Fibroblast of mammary gland (primary cell): ENCODE measurements around the gene ERC1.

ENCODE experiments used
- DNase-seq: peaks from one replicate; pipeline ENCODE4 v3.0.0-alpha.2; 2010; ENCODE audit warnings: low read depth
- H3K4me3 ChIP-seq: 2 replicates; pipeline ENCODE4 v1.5.1; 2011; ENCODE audit warnings: low read depth, mild to moderate bottlenecking, low read length, moderate library complexity; ENCODE audit not compliant: control insufficient read depth
- CTCF ChIP-seq: conservative IDR thresholded peaks from 2 replicates; pipeline ENCODE4 v1.5.1; 2011; ENCODE audit warnings: low read depth, low read length, inconsistent platforms; ENCODE audit not compliant: control insufficient read depth, insufficient read depth

The ERC1 gene

GRCh38 chr12:1499351-1499750, 508.3 kb downstream of the ERC1 start:
- DNase-seq = peak; percentile 43
- TF ChIP-seq CTCF = no peak

GRCh38 chr12:1500095-1500801, 509.2 kb downstream of the ERC1 start:
- H3K4me3 ChIP-seq = no peak overlapping the region
- peak; percentile 92 for DNase-seq
- TF ChIP-seq CTCF = no peak

More at GRCh38 chr12:1499351-1499750, 508.3 kb downstream of the ERC1 start:
- H3K4me3 ChIP-seq = no peak overlapping the region

GRCh38 chr12:1501001-1501400, 510.0 kb downstream of the ERC1 start:
- TF ChIP-seq CTCF = no peak
- no peak overlapping the region for H3K4me3 ChIP-seq
- no peak for DNase-seq

DNA sequence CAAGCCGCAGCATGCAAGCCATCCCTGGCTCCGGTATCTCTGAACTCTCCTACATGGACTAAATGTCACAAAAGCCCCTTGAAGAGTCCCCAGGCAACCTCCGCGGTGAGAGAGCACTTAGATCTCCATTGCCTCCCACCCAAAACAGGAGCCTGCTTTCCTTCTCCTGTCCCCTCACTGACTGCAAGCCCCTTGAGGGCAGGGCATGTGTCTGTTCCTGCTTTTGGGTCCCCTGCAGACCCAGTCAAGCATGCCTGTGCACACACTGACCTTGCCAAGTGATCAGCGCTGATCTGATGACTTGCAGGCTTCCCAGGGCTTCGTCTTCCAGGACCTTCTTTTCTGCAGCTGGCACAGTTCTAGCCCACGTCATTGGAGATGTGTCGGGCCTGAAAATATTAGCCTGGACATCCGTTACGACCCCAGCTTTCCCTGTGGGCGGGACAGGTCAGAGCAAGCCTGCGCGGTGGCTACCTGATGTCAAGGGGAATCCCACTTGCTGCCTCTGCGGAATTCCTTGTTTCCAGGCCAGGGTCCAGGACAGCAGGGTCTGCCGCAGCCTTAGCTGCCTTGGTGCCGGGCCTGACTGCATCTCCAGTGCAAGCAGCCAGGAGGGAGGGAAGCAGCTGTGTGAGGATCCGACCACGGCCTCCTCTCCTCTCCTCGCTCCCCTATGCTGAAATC, 510.8 kb downstream of the ERC1 start:
- no peak overlapping the region for H3K4me3 ChIP-seq
- no peak for TF ChIP-seq CTCF
- peak; percentile 72 for DNase-seq

- peak; percentile 75 for DNase-seq
- no peak for TF ChIP-seq CTCF
Measured at GRCh38 chr12:1502379-1502720, 511.3 kb downstream of the ERC1 start.

DNA sequence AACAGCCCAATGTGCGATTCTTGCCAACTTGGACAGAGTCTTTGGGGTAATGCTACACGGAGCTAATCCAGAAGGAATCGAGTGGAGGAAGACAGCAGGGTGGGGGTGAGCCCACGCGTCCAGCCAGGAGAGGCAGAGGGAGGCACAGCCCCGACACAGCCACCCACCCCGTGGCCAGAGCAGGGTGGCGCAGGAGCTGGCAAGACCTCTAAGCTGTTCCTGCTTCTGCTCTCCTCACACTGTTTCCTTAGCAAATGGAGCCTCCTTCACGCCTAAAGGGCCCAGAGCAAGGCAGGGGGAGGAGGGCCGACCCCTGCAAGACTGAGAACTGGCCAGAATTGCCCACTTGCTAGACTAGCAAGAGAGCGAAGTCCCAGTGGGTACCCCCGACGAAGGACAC, 511.8 kb downstream of the ERC1 start:
- TF ChIP-seq CTCF = no peak
- DNase-seq = peak; percentile 21
- H3K4me3 ChIP-seq = no peak overlapping the region

More at GRCh38 chr12:1502379-1502720, 511.3 kb downstream of the ERC1 start:
- no peak overlapping the region for H3K4me3 ChIP-seq
